Measurements from ENCODE around the gene PLEKHA7.

- TF ChIP-seq POLR2A (IDR thresholded peaks at IDR 0.05; ENCODE audit: low read depth, low read length), result no peak
- no peak for TF ChIP-seq PAX5 (IDR thresholded peaks at IDR 0.05; ENCODE audit: insufficient read depth, low read length, severe bottlenecking)
- no peak for TF ChIP-seq POLR2AphosphoS5 (IDR thresholded peaks at IDR 0.05; ENCODE audit: low read depth, low read length)
- TF ChIP-seq TAF1 (IDR thresholded peaks at IDR 0.05; ENCODE audit: low read depth, low read length), result no peak
These were observed 159.2 kb downstream of the PLEKHA7 start for GRCh38 chr11:16854979-16855378.

Data from GM12891 (cell line).